K562 (cell line): ENCODE measurements around the gene NUMB. TPM values are rescaled to one million over a fixed set of nuclear protein-coding genes. Genes with fewer than 3 reads are reported as not detected.

Experiments
- PHF21A ChIP-seq: fragments of 450-650 bp; IDR thresholded peaks from 2 replicates; pipeline ENCODE4 v1.6.1; 2017; ENCODE audit warnings: low read depth, borderline replicate concordance
- ZNF121 ChIP-seq: sonication (generic); formaldehyde crosslinking; conservative IDR thresholded peaks from 2 replicates; pipeline ENCODE4 v1.8.0; 2022; ENCODE audit warnings: missing genetic modification reagents
- ZNF253 ChIP-seq: fragments of 250-450 bp; sonication (Bioruptor Pico); conservative IDR thresholded peaks from 2 replicates; pipeline ENCODE4 v1.6.1; 2021; ENCODE audit warnings: mild to moderate bottlenecking
- ZNF347 ChIP-seq: fragments of 450-650 bp; formaldehyde crosslinking; IDR thresholded peaks from 2 replicates; pipeline ENCODE4 v1.4.0; 2020; ENCODE audit warnings: low read depth, mild to moderate bottlenecking, moderate library complexity
- polyA plus RNA-seq, 8 experiments: library from polyadenylated mRNA; depleted of rRNA in 4 of 8; stranded (reverse) in 5 of 8; unstranded in 3 of 8; fragments of >200 nt; fragmentation: Nextera tagmentation in 2 of 8; fragmentation: Illumina TruSeq in 1 of 8; extraction: Ambion mirVana in 2 of 8; extraction: Trizol in 1 of 8; gene quantifications; 2 replicates each; pipeline versions ENCODE4 v1.2.1 to v1.2.3, GENCODE V29; 2011 to 2014; ENCODE audit warnings: inconsistent platforms in 1 of 8, missing spikeins in 1 of 8
- total RNA-seq, 7 experiments: library from RNA; depleted of rRNA in 6 of 7; stranded (reverse); fragments of >200 nt in 6 of 7; fragmentation: Illumina TruSeq in 2 of 7; extraction: Trizol in 2 of 7; gene quantifications; 2 replicates each; pipeline versions ENCODE4 v1.2.1 to v1.2.3, GENCODE V29; 2011 to 2021; ENCODE audit warnings: low replicate concordance in 1 of 7
- TF ChIP-seq, protein P1 (sequence below): fragments of 450-650 bp; IDR thresholded peaks from 2 replicates; pipeline ENCODE4 v1.6.1; 2017; ENCODE audit warnings: mild to moderate bottlenecking, moderate library complexity
- TF ChIP-seq, protein P2 (sequence below): fragments of 450-650 bp; formaldehyde crosslinking; IDR thresholded peaks from 2 replicates; pipeline ENCODE4 v1.4.0; 2020; ENCODE audit warnings: mild to moderate bottlenecking
- TF ChIP-seq, protein P3 (sequence below): fragments of 450-650 bp; IDR thresholded peaks from 2 replicates; pipeline ENCODE4 v1.6.1; 2016; ENCODE audit warnings: missing biosample characterization, missing genetic modification characterization
- TF ChIP-seq, protein P4 (sequence below): sonication (generic); formaldehyde crosslinking; IDR thresholded peaks from 2 replicates; pipeline ENCODE4 v1.8.1; 2022; ENCODE audit warnings: missing genetic modification reagents

Gene NUMB
- total and polyA plus RNA-seq, 9 of the 15 experiments (the other 6 are each of a cell fraction or from before 2014, with no cell fraction given) = 13.5 to 54.0 (median 32.3) TPM

DNA sequence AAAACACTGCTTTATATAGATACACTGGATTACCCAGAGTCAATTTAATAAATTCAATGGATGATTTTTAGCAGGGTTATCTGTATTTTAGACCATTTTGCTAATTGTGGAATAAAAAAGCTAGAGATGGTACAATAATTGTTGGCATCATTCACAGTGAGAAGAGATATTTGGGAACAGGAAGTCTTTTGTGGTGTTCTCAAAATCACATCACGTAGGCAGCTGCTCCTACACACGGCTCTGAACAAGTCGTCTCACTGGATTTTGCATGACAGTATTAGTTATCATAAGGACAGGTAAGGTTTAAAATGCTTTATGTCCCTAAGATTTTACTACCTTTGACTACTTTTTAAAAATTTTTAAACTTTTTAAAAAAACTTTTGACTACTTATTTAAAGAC, 169.0 kb downstream of the NUMB start (continued):
- TF ChIP-seq, protein P1, sequence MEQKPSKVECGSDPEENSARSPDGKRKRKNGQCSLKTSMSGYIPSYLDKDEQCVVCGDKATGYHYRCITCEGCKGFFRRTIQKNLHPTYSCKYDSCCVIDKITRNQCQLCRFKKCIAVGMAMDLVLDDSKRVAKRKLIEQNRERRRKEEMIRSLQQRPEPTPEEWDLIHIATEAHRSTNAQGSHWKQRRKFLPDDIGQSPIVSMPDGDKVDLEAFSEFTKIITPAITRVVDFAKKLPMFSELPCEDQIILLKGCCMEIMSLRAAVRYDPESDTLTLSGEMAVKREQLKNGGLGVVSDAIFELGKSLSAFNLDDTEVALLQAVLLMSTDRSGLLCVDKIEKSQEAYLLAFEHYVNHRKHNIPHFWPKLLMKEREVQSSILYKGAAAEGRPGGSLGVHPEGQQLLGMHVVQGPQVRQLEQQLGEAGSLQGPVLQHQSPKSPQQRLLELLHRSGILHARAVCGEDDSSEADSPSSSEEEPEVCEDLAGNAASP = no peak
- no peak for TF ChIP-seq ZNF347 (CRISPR knock-in tag)
- no peak for TF ChIP-seq PHF21A
- TF ChIP-seq, protein P2, sequence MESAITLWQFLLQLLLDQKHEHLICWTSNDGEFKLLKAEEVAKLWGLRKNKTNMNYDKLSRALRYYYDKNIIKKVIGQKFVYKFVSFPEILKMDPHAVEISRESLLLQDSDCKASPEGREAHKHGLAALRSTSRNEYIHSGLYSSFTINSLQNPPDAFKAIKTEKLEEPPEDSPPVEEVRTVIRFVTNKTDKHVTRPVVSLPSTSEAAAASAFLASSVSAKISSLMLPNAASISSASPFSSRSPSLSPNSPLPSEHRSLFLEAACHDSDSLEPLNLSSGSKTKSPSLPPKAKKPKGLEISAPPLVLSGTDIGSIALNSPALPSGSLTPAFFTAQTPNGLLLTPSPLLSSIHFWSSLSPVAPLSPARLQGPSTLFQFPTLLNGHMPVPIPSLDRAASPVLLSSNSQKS (CRISPR knock-in tag) = no peak
- TF ChIP-seq, protein P3, sequence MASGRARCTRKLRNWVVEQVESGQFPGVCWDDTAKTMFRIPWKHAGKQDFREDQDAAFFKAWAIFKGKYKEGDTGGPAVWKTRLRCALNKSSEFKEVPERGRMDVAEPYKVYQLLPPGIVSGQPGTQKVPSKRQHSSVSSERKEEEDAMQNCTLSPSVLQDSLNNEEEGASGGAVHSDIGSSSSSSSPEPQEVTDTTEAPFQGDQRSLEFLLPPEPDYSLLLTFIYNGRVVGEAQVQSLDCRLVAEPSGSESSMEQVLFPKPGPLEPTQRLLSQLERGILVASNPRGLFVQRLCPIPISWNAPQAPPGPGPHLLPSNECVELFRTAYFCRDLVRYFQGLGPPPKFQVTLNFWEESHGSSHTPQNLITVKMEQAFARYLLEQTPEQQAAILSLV (tag) = no peak
- no peak for TF ChIP-seq ZNF121 (CRISPR knock-in tag)
- TF ChIP-seq, protein P4, sequence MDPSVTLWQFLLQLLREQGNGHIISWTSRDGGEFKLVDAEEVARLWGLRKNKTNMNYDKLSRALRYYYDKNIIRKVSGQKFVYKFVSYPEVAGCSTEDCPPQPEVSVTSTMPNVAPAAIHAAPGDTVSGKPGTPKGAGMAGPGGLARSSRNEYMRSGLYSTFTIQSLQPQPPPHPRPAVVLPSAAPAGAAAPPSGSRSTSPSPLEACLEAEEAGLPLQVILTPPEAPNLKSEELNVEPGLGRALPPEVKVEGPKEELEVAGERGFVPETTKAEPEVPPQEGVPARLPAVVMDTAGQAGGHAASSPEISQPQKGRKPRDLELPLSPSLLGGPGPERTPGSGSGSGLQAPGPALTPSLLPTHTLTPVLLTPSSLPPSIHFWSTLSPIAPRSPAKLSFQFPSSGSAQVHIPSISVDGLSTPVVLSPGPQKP = no peak
- TF ChIP-seq ZNF253 = no peak
